Fibroblast of villous mesenchyme (primary cell): ENCODE results near the gene CASP9. TPM values are rescaled to one million over a fixed set of nuclear protein-coding genes. Genes with fewer than 3 reads are reported as not detected.

Experiments
- DNase-seq: peaks from one replicate; pipeline ENCODE4 v3.0.0-alpha.2; 2010; ENCODE audit warnings: low read depth
- H3K4me3 ChIP-seq: 2 replicates; pipeline ENCODE4 v1.5.1; 2011; ENCODE audit warnings: low read depth, mild to moderate bottlenecking, low read length
- total RNA-seq: library from RNA; depleted of rRNA; stranded (reverse); fragments of >200 nt; gene quantifications from 2 replicates; pipeline ENCODE4 v1.2.3, GENCODE V29; 2012
- TF ChIP-seq, protein P1 (sequence below): IDR thresholded peaks from 2 replicates; pipeline ENCODE4 v1.5.1; 2012; ENCODE audit warnings: low read depth, mild to moderate bottlenecking, low read length; ENCODE audit not compliant: insufficient read depth

CASP9 gene
- total RNA-seq, 1 donor = 7.3 TPM

DNA sequence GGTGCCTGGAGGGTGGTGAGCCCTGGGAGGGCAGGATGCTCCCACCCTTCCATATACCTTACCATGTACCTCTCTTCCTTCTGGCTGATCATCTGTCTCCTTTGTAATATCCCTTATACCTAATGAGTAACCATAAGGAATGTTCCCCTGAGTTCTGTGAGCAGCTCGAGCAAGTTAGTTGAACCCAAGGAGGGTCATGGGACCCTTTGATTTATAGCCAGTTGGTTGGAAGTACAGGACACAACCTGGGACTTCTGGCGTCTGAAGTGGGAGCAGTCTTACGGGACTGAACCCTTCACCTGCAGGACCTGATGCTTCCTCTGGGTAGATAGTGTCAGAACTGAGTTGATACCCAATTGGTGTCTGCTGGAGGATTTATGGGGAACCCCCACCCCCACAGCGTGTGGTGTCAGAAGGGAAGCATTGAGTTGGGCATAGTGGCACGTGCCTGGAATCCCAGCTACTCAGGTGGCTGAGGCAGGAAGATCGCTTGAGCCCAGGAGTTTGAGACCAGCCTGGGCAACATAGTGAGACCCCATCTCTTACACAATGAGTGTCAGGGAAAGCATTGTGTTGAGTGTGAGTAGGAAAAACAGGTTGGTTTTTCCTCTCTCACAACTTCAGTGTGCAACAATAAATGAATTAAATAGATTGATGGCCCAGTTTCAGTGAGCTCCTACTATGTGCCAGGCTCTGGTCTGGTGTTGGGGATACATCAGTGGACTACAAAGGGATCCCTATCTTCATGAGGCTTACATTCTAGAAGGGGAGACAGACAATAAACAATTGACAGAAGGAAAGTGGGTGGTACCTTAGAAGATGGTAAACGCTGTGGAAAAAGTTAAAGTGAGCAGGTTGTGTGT lies 18.6 kb upstream of the CASP9 start:
- no peak for DNase-seq
- H3K4me3 ChIP-seq = no peak overlapping the region
- TF ChIP-seq, protein P1, sequence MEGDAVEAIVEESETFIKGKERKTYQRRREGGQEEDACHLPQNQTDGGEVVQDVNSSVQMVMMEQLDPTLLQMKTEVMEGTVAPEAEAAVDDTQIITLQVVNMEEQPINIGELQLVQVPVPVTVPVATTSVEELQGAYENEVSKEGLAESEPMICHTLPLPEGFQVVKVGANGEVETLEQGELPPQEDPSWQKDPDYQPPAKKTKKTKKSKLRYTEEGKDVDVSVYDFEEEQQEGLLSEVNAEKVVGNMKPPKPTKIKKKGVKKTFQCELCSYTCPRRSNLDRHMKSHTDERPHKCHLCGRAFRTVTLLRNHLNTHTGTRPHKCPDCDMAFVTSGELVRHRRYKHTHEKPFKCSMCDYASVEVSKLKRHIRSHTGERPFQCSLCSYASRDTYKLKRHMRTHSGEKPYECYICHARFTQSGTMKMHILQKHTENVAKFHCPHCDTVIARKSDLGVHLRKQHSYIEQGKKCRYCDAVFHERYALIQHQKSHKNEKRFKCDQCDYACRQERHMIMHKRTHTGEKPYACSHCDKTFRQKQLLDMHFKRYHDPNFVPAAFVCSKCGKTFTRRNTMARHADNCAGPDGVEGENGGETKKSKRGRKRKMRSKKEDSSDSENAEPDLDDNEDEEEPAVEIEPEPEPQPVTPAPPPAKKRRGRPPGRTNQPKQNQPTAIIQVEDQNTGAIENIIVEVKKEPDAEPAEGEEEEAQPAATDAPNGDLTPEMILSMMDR = no peak

DNA sequence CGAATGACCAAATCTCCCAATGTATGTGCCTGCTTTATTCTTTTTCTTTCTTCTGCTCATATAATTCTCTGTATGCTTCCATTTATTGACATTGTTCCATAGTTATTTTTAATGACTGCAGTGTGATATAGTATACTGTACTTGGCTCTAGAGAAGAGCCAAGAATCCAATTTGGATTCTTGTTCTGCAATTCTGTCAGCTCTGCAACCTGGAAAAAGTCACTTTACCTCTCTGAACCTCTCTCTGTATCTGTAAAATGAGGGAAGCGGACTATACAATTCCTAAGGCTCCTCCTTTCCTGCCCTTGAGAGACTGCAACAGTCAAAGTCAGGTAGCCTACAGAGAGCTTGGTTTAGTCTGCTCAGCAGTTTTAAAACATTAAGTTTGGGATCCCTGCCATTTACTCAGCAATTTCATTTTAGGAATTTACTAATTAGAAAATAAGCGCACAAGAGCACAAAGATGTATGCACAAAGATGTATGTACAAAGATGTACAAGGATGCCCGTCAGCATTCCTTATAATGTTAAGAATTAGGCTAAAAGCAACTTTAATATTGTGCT lies 17.3 kb upstream of the CASP9 start:
- TF ChIP-seq, protein P1 = no peak
- no peak overlapping the region for H3K4me3 ChIP-seq
- no peak for DNase-seq

DNA sequence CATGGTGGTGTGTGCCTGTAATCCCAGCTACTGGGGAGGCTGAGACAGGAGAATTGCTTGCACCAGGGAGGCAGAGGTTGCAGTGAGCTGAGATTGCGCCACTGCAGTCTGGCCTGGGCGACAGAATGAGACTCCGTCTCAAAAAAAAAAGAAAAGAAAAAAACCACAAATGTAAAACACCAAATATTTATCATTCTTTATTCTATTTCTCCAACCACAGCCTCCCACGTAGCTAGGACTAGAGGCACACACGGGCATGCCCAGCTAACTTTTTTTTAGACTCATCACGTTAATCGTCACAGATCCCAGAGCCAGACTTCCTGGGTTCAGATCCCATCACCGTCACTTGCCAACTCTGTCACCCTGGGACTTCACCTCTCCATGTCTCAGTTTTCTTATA lies 16.2 kb upstream of the CASP9 start:
- TF ChIP-seq, protein P1 = no peak
- no peak overlapping the region for H3K4me3 ChIP-seq
- DNase-seq = peak; percentile 75

DNA sequence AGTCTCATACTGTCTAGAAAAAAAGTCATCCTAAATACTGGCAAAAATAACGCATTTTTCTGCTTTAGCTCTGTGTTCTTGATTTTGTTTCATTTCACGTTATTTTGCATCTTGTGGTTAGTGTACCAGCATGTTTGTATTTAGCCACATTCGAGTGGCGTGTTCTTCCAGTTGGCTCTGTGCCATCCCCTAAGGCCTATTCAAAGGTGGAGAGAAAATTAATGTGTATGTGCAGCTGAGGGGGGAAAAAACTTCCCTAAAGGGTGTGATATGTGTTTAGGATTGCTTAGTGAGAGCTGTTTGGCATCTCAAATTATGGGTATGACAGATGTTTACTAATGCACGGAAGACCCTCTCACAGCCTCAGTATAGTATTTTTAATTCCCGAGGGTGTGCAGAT lies 14.8 kb upstream of the CASP9 start:
- no peak overlapping the region for H3K4me3 ChIP-seq
- TF ChIP-seq, protein P1 = no peak
- no peak for DNase-seq

DNA sequence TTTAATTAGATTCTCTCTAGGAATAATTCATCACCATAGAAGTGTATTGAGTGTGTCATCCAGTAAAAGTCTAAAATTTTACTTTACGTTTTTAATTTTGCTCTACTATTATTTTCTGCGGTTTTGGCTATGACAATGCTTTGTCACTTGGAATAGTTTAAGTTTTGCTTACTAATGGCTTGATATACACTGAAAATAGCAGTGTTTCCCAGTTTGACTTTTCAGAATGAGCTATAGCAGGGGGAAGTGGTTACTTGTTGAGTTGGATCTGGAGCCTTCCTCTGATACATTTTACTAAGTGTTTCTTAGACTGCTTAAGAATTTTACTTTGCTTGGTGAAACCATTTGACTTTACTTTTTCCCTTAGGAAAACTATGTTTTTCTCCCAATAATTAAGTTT lies 7.7 kb upstream of the CASP9 start:
- TF ChIP-seq, protein P1 = no peak
- no peak overlapping the region for H3K4me3 ChIP-seq
- DNase-seq = no peak

DNA sequence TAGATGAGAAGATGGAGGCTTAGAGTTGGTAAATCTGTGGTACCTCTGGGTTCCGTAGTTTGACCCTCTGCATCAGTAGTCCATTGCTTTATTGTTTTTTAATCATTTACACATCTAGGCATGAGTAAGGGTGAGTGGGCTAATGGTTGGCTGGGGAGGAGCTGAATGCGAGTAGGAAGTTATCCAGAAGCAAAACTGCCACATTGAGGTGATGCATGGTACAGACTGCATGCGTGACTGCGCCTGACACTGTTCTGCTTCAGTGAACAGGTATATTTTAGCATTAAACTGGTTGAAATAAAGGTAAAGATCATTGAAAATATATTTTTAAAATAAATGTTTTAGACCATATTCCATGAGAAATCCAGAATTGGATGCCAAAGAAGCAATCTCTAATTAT lies 7.0 kb upstream of the CASP9 start:
- DNase-seq = no peak
- H3K4me3 ChIP-seq = no peak overlapping the region
- TF ChIP-seq, protein P1 = no peak
